Uterus (tissue), 4 donors: ENCODE data around the gene TMEM117. TPM values are rescaled to one million over a fixed set of nuclear protein-coding genes. Genes with fewer than 3 reads are reported as not detected.

Experiments used
- DNase-seq, 2 donors: peaks; one replicate each; pipeline ENCODE4 v3.0.0-alpha.2; 2019 to 2020
- H3K27ac ChIP-seq, 2 donors: fragments of 200-600 bp; sonication (generic); 1 replicate in 1 of 2; 2 replicates in 1 of 2; pipeline ENCODE4 v1.5.1; 2016 to 2018
- H3K27me3 ChIP-seq, 2 donors: fragments of 200-600 bp; sonication (generic); one replicate each; pipeline ENCODE4 v1.5.1; 2018 to 2019; ENCODE audit warnings: control low read depth in 1 of 2
- H3K36me3 ChIP-seq, 2 donors: fragments of 200-600 bp; sonication (generic); one replicate each; pipeline ENCODE4 v1.5.1; 2019; ENCODE audit warnings: control low read depth in 1 of 2
- H3K4me1 ChIP-seq, 2 donors: fragments of 200-600 bp; sonication (generic); one replicate each; pipeline ENCODE4 v1.5.1; 2018 to 2019; ENCODE audit warnings: control low read depth in 1 of 2
- H3K4me3 ChIP-seq, 2 donors: fragments of 200-600 bp; sonication (generic); 1 replicate in 1 of 2; 2 replicates in 1 of 2; pipeline ENCODE4 v1.5.1; 2018 to 2019; ENCODE audit warnings: mild to moderate bottlenecking in 1 of 2
- H3K9me3 ChIP-seq, 2 donors: fragments of 200-600 bp; sonication (generic); one replicate each; pipeline ENCODE4 v1.5.1; 2019; ENCODE audit warnings: control low read depth in 1 of 2
- POLR2A ChIP-seq, 2 donors: fragments of 450-650 bp; IDR thresholded peaks; one replicate each; pipeline ENCODE4 v1.6.1; 2016; ENCODE audit warnings: antibody characterized with exemption in 2 of 2, mild to moderate bottlenecking in 1 of 2, moderate library complexity in 1 of 2
- intact Hi-C: fragments of 100-400 bp; cut with DNase I; formaldehyde crosslinking; loops from one replicate; pipeline ENCODE4 v1.15.1; 2023; ENCODE audit warnings: low total_unique reads
- total RNA-seq, 4 donors: library from RNA; depleted of rRNA in 3 of 4; stranded (reverse); fragments of >200 nt in 3 of 4; gene quantifications; one replicate each; pipeline versions ENCODE4 v1.1.0 to v1.2.4, GENCODE V29; 2014 to 2023
- TF ChIP-seq, protein P1 (sequence below), 4 experiments: fragments of 200-600 bp in 2 of 4; fragments of 450-650 bp in 2 of 4; sonication (generic) in 2 of 4; IDR thresholded peaks; one replicate each; pipeline ENCODE4 v1.5.1; 2016 to 2019; ENCODE audit warnings: antibody characterized with exemption in 4 of 4, mild to moderate bottlenecking in 2 of 4, moderate library complexity in 1 of 4
- donor health status: DM: yes; HTN: yes; CAD: no.

The TMEM117 gene
- total RNA-seq, 4 donors from 2014 or later = 1.0 to 34.4 (median 6.1) TPM

GRCh38 chr12:44235674-44236073 lies 399.8 kb downstream of the TMEM117 start:
- Histone ChIP-seq H3K27me3 (no peaks in the 10 kb centered on the region), H3K36me3 (no peaks in the 10 kb centered on the region), H3K4me3 (no peak overlapping the region), H3K9me3 (no peaks in the 10 kb centered on the region), H3K27ac (no peak overlapping the region), H3K4me1 (no peaks in the 10 kb centered on the region)
- no peak for TF ChIP-seq POLR2A (IDR thresholded peaks at IDR 0.05)
- TF ChIP-seq, protein P1, sequence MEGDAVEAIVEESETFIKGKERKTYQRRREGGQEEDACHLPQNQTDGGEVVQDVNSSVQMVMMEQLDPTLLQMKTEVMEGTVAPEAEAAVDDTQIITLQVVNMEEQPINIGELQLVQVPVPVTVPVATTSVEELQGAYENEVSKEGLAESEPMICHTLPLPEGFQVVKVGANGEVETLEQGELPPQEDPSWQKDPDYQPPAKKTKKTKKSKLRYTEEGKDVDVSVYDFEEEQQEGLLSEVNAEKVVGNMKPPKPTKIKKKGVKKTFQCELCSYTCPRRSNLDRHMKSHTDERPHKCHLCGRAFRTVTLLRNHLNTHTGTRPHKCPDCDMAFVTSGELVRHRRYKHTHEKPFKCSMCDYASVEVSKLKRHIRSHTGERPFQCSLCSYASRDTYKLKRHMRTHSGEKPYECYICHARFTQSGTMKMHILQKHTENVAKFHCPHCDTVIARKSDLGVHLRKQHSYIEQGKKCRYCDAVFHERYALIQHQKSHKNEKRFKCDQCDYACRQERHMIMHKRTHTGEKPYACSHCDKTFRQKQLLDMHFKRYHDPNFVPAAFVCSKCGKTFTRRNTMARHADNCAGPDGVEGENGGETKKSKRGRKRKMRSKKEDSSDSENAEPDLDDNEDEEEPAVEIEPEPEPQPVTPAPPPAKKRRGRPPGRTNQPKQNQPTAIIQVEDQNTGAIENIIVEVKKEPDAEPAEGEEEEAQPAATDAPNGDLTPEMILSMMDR (IDR thresholded peaks at IDR 0.05) = no peak
- intact Hi-C loops = no loop called here
- DNase-seq = no peak

- TF ChIP-seq, protein P1 (IDR thresholded peaks at IDR 0.05) = no peak
- intact Hi-C loops = no loop called here
- no peaks in the 10 kb centered on the region for H3K4me1 ChIP-seq
Observed at GRCh38 chr12:44240186-44240585, 404.3 kb downstream of the TMEM117 start.

GRCh38 chr12:44245932-44246331 lies 410.1 kb downstream of the TMEM117 start:
- no peak for TF ChIP-seq POLR2A (IDR thresholded peaks at IDR 0.05)
- TF ChIP-seq, protein P1 (IDR thresholded peaks at IDR 0.05) = no peak
- H3K27me3 ChIP-seq = no peaks in the 10 kb centered on the region
- H3K4me1 ChIP-seq = no peaks in the 10 kb centered on the region
- intact Hi-C loops = no loop called here
- no peaks in the 10 kb centered on the region for H3K36me3 ChIP-seq
- no peak for DNase-seq
- H3K9me3 ChIP-seq = no peaks in the 10 kb centered on the region
- no peak overlapping the region for H3K4me3 ChIP-seq
- H3K27ac ChIP-seq = no peak overlapping the region

More at GRCh38 chr12:44240186-44240585, 404.3 kb downstream of the TMEM117 start:
- DNase-seq = no peak
- Histone ChIP-seq H3K4me3 (no peak overlapping the region), H3K27me3 (no peaks in the 10 kb centered on the region), H3K9me3 (no peaks in the 10 kb centered on the region), H3K27ac (no peak overlapping the region), H3K36me3 (no peaks in the 10 kb centered on the region)

DNA sequence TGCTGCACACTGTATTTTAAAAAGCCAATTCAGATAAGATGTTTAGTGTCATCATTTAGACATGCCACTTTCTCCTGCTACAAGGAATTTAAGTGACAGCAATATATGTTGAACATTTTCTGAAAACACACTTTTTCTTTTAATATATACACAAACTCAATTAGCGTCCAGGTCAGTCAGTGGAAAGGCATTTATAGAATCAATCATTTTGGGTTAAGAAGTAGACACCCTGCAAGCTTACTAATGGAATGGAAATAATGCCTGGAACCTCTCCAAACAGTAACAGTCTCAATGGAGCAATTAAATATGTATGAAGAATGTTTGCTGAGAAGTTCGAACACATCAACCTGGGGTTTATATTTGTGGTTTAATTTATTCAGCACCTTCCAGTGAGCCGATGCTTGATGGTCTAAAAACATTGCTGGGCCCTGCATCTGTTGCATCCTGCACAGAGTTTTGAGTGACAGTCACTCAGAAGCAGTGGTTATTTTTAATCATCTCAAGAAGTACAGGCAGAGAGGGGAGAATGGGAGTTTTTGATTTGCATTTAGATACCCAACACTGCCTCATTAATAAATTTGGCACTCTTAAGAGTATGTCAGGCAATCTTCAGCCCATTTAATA lies 410.7 kb downstream of the TMEM117 start:
- Histone ChIP-seq H3K4me1 (no peaks in the 10 kb centered on the region), H3K9me3 (no peaks in the 10 kb centered on the region), H3K36me3 (no peaks in the 10 kb centered on the region), H3K4me3 (no peak overlapping the region), H3K27ac (no peak overlapping the region), H3K27me3 (no peaks in the 10 kb centered on the region)
- intact Hi-C loops = no loop called here
- TF ChIP-seq POLR2A (IDR thresholded peaks at IDR 0.05) = no peak
- TF ChIP-seq, protein P1 (IDR thresholded peaks at IDR 0.05) = no peak
- DNase-seq = no peak

DNA sequence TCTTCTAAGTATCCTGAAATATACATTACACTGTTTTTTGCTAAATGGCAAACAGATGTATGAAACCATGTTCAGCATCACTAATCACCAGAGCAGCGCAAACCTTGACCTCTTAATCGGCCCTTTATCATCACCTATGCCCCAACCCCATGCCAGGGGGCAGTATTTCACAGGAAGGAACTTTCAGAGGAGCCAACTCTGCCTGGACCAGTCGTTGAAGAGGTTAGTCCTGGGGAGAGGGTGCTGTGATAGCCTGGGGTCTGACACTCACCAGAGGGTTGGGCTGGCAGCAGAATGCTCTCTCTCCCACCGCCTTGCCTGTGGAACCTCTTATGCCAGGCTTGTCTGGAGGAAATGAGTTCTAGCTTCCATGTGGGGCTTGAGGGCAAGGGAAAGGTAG lies 411.7 kb downstream of the TMEM117 start:
- intact Hi-C loops = no loop called here
- no peak for TF ChIP-seq POLR2A (IDR thresholded peaks at IDR 0.05)
- TF ChIP-seq, protein P1 (IDR thresholded peaks at IDR 0.05) = no peak
- Histone ChIP-seq H3K4me1 (no peaks in the 10 kb centered on the region), H3K36me3 (no peaks in the 10 kb centered on the region), H3K27ac (no peak overlapping the region), H3K9me3 (no peaks in the 10 kb centered on the region), H3K27me3 (no peaks in the 10 kb centered on the region), H3K4me3 (no peak overlapping the region)
- no peak for DNase-seq
